PFSK-1 (cell line): ENCODE measurements around the gene KIAA0586.

Source experiments
- POLR2AphosphoS5 ChIP-seq: IDR thresholded peaks from 2 replicates; pipeline ENCODE4 v1.6.1; 2012; ENCODE audit warnings: low read depth, mild to moderate bottlenecking, control low read depth, low read length, moderate library complexity
- SIN3A ChIP-seq: IDR thresholded peaks from 2 replicates; pipeline ENCODE4 v1.6.1; 2012; ENCODE audit warnings: mild to moderate bottlenecking, low read length, moderate library complexity, borderline replicate concordance; ENCODE audit not compliant: insufficient read depth
- TAF1 ChIP-seq: IDR thresholded peaks from 2 replicates; pipeline ENCODE4 v1.6.1; 2012; ENCODE audit warnings: low read length, control low read depth, borderline replicate concordance; ENCODE audit not compliant: insufficient read depth
- TF ChIP-seq, protein P1 (sequence below), 2 experiments: IDR thresholded peaks; 2 replicates each; pipeline versions ENCODE4 v1.6.1 to v1.8.0; 2011 to 2012; ENCODE audit warnings: low read depth in 2 of 2, low read length in 2 of 2, control low read depth in 1 of 2, inconsistent platforms in 1 of 2, mild to moderate bottlenecking in 1 of 2, moderate library complexity in 1 of 2; ENCODE audit not compliant: insufficient read depth in 1 of 2

DNA sequence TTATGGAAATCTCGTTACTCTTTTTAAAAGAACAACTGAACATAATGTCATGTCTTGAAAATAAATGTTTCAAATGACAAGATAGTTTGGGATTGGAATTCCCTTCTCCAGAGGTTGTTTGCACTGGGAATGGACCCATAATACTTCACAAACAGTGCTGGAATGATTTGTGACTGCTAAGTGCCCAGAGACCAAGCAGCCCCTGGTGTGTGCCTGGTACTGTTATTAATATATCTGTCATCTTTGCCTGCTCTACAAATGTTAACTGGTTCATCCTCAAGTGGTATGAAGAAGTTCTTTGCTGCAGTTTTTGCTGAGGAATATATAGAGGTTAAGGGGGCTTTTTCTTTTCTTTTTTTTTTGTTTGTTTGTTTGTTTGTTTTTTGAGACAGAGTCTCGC, 145.3 kb downstream of the KIAA0586 start:
- TF ChIP-seq, protein P1, sequence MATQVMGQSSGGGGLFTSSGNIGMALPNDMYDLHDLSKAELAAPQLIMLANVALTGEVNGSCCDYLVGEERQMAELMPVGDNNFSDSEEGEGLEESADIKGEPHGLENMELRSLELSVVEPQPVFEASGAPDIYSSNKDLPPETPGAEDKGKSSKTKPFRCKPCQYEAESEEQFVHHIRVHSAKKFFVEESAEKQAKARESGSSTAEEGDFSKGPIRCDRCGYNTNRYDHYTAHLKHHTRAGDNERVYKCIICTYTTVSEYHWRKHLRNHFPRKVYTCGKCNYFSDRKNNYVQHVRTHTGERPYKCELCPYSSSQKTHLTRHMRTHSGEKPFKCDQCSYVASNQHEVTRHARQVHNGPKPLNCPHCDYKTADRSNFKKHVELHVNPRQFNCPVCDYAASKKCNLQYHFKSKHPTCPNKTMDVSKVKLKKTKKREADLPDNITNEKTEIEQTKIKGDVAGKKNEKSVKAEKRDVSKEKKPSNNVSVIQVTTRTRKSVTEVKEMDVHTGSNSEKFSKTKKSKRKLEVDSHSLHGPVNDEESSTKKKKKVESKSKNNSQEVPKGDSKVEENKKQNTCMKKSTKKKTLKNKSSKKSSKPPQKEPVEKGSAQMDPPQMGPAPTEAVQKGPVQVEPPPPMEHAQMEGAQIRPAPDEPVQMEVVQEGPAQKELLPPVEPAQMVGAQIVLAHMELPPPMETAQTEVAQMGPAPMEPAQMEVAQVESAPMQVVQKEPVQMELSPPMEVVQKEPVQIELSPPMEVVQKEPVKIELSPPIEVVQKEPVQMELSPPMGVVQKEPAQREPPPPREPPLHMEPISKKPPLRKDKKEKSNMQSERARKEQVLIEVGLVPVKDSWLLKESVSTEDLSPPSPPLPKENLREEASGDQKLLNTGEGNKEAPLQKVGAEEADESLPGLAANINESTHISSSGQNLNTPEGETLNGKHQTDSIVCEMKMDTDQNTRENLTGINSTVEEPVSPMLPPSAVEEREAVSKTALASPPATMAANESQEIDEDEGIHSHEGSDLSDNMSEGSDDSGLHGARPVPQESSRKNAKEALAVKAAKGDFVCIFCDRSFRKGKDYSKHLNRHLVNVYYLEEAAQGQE (IDR thresholded peaks at IDR 0.05; ENCODE audit: insufficient read depth in 1 of 2, low read depth in 2 of 2, low read length in 2 of 2) = no peak
- TF ChIP-seq POLR2AphosphoS5 (no peak), TAF1 (no peak), SIN3A (no peak)
